GM18858 (cell line): ENCODE measurements around the gene TMEM107.

Source experiments
- ATAC-seq: cut with Tn5 transposase; IDR thresholded peaks from one replicate; pipeline ENCODE4 v1.9.1; 2021; ENCODE audit not compliant: unreplicated experiment

Gene TMEM107

GRCh38 chr17:8138672-8139371, 37.4 kb downstream of the TMEM107 start:
- peak; percentile 65 for ATAC-seq

DNA sequence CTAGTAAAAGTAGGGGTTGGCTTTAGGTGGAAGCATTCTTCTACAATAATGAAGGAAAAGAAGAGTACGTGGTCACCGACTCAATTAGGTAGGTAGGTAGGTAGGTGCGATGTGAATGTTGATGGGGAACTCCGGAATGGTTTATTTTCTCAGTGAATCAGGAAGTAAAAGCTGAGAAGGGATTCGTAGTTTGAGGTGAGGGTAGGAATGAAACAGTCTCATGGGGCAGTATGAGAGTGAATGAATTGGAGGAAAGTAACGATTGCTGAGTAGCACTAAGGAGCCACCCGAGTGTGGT, 37.9 kb downstream of the TMEM107 start:
- ATAC-seq = no peak

- no peak for ATAC-seq
Observed at GRCh38 chr17:8137645-8138373, 38.4 kb downstream of the TMEM107 start.

DNA sequence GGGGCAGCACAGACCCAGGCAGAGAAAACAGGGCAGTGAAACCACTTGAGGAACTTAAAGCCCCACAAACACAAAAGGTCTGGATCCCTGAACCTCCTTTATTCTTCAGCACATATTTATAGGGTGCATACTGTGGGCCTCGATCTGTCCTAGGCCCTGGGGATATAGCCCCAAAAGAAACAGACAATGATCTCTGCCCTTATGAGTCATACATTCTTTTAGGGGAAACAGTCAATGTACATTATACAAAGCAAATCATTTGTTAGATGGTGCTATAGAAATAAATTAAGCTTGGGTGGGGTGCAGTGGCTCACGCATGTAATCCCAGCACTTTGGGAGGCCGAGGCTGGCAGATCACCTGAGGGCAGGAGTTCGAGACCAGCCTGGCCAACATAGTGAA, 42.2 kb downstream of the TMEM107 start:
- ATAC-seq = no peak

DNA sequence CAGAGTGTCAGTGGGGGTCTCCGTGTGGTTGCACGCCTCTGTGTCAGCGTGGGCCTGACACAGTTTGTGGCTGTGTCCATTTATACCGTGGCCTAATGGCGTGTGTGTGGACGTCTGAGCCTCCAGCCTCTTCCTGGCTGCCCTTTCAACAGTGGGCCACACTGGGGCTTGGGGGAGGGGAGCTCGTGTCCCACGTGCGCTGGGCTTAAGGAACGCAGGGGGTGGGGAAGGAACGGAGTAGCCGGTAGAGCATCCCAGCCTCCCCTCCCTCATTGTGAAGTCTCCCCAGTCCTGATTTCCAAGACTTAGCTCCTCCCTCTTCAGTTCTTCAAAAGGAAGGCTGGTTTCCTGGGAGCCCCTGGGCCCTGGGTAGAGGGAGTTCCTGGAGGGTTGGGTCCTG, 42.8 kb downstream of the TMEM107 start:
- ATAC-seq = no peak

DNA sequence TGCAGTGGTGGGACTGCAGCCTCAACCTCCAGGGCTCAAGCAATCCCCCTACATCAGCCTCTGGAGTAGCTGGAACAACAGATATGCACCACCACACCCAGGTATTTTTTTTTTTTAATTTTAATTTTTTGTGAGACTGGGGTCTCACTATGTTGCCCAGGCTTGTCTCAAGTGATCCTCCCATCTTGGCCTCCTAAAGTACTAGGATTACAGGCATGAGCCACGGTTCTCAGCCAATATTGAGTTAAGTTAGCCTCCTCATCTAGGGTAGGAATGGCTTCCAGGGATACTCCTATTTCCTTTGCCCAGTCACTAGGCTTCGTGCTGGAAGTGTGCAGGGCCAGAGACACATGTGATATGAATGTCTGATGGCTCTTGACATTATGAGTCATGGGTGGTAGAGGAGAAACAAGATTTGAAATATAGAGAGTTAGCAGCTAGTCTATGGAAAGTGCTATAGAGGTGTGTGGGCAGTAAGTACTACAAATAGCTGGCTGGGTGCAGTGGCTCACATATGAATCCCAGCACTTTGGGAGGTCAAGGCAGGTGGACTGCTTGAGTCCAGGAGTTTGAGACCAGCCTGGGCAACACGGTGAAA, 44.2 kb downstream of the TMEM107 start:
- no peak for ATAC-seq

- ATAC-seq = no peak
Observed at GRCh38 chr17:8128125-8128784, 47.9 kb downstream of the TMEM107 start.

DNA sequence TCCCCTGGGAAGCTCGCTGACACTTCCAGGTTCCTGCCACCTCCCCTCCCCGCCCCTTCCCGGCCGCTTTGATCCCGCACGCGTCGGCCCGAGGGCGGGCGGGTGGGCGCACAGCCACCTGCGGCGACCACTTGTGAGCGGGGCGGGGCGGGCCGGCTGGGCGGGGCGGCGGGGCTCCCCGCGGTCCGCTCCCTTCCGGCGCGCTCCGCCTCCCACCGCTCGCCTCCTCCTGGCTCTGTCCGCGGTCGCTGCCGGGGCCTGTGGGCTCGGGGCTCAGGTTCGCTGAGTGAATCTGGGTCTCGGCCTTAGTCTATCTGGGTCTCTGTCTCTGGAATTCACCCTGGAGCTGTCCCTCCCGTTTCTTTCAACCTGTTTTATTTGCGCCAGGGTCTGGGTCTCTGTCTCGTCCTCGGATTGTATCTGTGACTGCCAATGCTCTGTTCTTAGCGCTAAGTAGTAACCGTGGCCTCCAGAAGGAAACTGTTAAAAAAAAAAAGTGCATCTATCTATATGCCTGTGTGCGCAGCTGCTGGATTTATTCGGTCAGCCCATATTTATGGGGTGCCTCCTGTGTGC, 49.6 kb downstream of the TMEM107 start:
- no peak for ATAC-seq

GRCh38 chr17:8125947-8126490, 50.2 kb downstream of the TMEM107 start:
- no peak for ATAC-seq

DNA sequence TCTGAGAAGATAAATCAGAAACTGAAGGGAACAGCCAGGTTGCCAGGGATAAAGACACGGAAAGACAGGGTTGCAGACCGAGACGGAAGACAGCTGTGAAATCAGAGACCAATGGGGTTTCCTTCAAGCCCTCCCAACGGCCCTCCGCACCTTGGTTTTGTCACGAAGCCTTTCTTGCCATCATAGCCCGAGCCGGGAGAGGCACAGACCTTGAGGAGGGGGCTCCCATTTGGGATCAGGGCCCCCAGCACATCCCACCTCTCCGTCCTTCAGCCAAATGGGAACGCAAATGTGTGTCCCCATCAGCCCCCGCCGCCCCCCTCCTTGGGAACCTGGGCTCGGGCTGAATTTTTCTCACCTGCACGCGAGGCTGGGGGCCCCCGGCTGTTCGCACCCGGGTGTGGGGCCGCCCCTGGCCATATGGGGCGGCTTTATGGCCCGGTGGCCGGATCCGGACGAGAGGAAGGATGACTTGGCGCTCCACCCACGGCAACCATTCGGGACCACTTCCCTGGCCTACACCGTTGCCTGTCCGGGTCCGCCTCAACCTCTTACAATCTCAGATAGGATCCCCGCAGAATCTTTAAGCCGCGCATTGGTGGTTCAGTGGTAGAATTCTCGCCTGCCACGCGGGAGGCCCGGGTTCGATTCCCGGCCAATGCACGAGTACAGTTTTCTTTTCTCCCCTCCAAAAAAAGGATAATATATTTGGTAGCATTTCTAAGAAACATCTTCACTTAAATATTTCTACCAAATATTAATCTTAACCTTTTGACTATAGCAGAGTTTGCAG, 50.8 kb downstream of the TMEM107 start:
- no peak for ATAC-seq

DNA sequence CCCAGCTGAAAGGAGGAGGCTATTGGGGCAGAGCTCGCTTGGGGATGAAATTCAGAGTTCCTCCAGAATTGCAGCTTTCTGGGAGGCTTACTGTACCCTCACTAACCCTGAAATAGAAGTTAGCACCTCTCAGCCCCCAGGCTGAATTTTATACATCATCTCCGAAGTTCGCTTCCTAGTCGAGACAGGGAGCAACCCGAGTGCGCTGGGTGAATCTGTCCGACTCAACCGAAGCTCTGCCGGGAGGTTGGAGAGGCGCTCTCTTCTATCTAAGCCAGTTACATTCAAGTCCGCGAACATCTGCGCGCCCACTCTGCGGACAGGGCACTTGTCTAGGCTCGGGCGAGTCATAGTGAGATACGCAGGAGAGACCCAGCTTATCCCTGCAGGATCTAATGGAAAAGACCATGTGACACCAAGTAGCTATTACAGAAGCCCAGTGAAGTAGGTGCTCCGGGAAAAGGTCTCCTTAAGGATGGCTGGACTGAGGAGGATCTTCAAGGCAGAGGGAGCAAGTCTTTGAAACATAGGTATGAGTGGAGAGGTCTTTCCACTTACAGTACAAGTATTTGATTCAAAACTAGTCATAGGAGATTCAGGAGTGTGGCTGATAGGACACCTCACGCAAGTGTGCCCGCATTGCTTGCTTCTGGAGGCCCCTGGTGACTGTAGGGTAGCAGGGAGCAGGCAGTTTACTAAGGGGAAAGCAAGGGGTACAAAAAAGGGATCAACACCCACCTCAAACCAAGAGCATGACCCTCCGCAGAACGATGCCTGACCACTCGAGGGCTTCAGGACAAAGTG, 51.6 kb downstream of the TMEM107 start:
- ATAC-seq = no peak

DNA sequence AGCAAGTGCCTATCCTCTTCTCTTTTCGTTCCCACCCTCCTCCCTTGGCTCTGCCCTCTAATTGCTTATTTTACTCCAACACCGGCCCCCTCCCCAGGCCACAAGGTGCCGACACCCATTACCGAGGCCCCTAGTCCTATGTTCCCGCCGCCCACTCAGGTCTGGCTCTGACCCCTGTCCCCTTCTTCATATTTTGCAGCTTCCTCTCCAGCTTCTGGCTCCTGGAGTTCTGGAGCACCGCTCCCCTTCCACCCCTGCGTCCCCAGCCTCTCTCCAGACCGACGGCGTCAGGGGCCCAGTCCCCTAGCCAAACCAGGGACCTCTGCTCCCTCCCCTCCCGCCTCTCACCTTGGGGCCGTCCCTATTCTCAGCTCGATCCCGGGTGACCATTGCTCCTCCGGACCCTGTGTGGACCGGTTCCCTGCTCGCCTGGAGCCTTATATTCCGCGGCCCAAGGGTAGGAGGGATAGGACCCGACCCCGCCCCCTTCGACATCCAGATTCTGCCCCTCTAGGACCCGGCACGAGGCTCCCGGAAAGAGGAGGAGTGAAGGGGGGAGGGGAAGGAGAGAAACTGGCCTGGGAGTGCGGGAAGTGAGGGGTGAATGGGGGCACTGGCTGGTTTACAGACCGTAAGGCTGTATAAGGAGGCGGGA, 52.4 kb downstream of the TMEM107 start, which contains the start of gene HES7:
Gene HES7 (minus strand): TSS at position 412 of the 655 bp plus-strand sequence. CDS start 22 bp downstream, at position 390.
- no peak for ATAC-seq

DNA sequence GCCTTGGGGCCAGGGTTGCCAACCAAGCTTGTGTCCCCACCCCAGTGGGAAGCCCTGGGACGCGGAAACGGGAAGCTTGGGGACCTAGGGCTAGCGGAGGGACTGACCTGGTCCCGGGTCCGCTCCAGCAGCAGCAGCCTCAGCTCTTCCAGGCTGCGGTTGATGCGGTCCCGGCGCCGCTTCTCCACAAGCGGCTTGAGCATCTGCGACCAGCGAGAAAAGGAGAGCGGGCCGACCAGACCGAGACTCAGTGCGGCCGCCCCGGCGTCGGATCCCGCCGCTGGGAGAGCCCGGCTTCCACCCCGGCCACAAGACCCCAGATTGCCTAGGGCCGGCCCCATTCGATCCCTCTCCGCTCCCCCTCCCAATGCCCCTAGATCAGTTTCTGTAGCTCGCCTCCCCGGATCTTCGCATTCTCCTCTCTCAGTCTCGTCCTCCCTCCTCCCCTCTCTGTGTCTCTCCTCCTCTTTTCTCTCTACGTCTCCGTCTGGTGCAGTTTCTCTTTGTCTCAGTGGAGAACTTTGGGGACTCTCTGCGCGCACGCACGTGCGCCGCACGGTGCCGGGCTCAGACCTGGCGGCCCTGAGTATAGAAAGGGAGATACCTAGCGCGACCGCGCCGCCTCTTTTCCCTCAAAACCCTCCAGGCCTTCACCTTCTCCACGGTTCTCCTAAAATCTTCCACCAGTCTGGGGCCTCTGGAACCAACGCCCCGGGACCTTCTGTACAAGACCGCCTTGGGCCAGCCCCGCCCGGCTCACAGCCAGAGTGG, 53.1 kb downstream of the TMEM107 start:
- ATAC-seq = no peak
